Parathyroid adenoma (tissue), 2 donors: ENCODE measurements around the gene PIAS1.
"Not testable (repeated sequence)": the region's sequence is repeated elsewhere in the genome, so short reads cannot be mapped to it uniquely, and the experiment has no call there.

ENCODE experiments used
- H2AFZ ChIP-seq: fragments of 300-600 bp; sonication (generic); one replicate; pipeline ENCODE4 v1.7.0; 2017; ENCODE audit warnings: antibody characterized with exemption, mild to moderate bottlenecking
- H3K27ac ChIP-seq: fragments of 300-600 bp; sonication (generic); one replicate; pipeline ENCODE4 v1.7.0; 2017
- H3K27me3 ChIP-seq: fragments of 300-600 bp; sonication (generic); one replicate; pipeline ENCODE4 v1.7.0; 2017; ENCODE audit warnings: low read length; ENCODE audit not compliant: control insufficient read depth, insufficient read depth
- H3K36me3 ChIP-seq: fragments of 300-600 bp; sonication (generic); one replicate; pipeline ENCODE4 v1.7.0; 2017; ENCODE audit warnings: low read length; ENCODE audit not compliant: control insufficient read depth, insufficient read depth
- H3K4me1 ChIP-seq: fragments of 300-600 bp; sonication (generic); one replicate; pipeline ENCODE4 v1.7.0; 2017; ENCODE audit warnings: control low read depth
- H3K4me2 ChIP-seq: fragments of 300-600 bp; sonication (generic); one replicate; pipeline ENCODE4 v1.7.0; 2017; ENCODE audit warnings: low read length
- H3K4me3 ChIP-seq: fragments of 300-600 bp; sonication (generic); one replicate; pipeline ENCODE4 v1.7.0; 2017; ENCODE audit warnings: low read depth, low read length
- H3K79me2 ChIP-seq: fragments of 300-600 bp; sonication (generic); one replicate; pipeline ENCODE4 v1.7.0; 2017; ENCODE audit warnings: control low read depth
- H3K9ac ChIP-seq: fragments of 300-600 bp; sonication (generic); one replicate; pipeline ENCODE4 v1.7.0; 2017; ENCODE audit warnings: mild to moderate bottlenecking
- H3K9me3 ChIP-seq: fragments of 300-600 bp; sonication (generic); one replicate; pipeline ENCODE4 v1.7.0; 2017; ENCODE audit warnings: low read length; ENCODE audit not compliant: control insufficient read depth
- CTCF ChIP-seq: fragments of 300-600 bp; sonication (generic); IDR thresholded peaks from one replicate; pipeline ENCODE4 v1.7.0; 2017; ENCODE audit warnings: antibody characterized with exemption, mild to moderate bottlenecking
- donor health status: primary hyperparathyroidism.

PIAS1 gene

DNA sequence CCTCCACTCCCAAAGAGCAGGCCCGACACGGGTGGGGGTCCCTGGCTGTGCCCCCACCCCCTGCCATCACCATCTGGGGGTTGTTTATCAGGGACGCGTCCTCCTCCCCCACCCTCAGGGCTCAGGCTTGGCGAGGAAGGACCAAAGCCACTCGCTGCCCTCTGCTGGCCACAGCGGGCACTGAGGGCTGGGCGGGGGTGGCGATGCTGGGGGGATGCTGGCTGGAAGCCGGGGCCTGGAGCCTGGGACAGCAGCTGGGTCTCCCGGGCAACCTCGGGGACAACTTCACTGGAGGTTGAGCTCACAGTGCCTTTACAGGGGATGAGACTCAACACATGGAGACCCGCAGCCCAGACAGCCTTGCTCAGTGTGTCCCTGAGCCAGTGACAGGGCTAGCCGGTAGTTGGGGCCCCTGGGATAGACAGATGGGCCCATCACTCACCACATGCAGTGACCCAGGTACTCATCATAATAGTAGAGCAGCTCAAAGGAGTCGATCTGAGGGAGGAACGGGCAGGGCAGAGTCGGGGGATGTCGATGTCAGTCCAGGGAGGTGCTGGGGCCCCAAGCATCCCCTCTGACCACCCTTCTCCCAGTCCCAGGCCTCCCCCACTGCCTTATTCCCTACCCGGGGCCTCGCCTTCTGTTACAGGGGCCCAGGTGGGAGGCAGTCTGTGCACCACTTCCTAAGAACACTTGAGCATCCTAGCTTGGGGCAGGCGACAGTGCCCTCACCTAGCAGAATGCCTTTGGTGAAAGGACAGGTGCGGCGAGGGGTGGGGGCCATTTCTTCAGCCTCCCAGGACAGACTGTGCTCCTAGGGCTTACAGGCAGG, 156.9 kb downstream of the PIAS1 start:
- Histone ChIP-seq H3K27ac (no peak overlapping the region), H3K36me3 (no peaks in the 10 kb centered on the region), H3K9me3 (no peaks in the 10 kb centered on the region), H3K4me2 (no peak overlapping the region), H3K9ac (no peak overlapping the region), H3K4me3 (no peak overlapping the region), H2AFZ (no peak overlapping the region), H3K79me2 (no peaks in the 10 kb centered on the region), H3K27me3 (no peaks in the 10 kb centered on the region), H3K4me1 (no peaks in the 10 kb centered on the region)
- TF ChIP-seq CTCF, result peak; percentile 50

GRCh38 chr15:68211656-68212320, 157.7 kb downstream of the PIAS1 start:
- Histone ChIP-seq H3K27me3 (no peaks in the 10 kb centered on the region), H3K9me3 (no peaks in the 10 kb centered on the region), H3K4me2 (no peak overlapping the region), H3K79me2 (no peaks in the 10 kb centered on the region), H3K4me1 (no peaks in the 10 kb centered on the region), H2AFZ (no peak overlapping the region), H3K27ac (no peak overlapping the region), H3K36me3 (no peaks in the 10 kb centered on the region), H3K4me3 (no peak overlapping the region), H3K9ac (no peak overlapping the region)
- no peak for TF ChIP-seq CTCF

DNA sequence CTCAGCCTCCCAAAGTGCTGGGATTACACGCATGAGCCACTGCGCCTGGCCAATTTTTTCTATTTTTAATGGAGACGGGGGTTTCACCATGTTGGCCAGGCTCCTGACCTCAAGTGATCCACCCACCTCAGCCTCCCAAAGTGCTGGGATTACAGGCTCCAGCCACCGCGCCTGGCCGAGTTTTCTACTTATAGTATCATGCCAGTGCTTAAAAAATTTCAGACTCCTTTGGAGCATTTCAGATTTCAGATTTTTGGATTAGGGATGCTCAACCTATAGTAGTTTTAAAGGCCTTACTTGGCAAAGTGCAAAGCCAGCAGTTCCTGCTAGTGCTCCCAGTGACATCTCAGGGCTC, 159.4 kb downstream of the PIAS1 start:
- H3K9ac ChIP-seq, H2AFZ ChIP-seq, H3K4me1 ChIP-seq, H3K4me2 ChIP-seq, H3K4me3 ChIP-seq, H3K36me3 ChIP-seq, H3K27ac ChIP-seq, H3K9me3 ChIP-seq, H3K27me3 ChIP-seq, H3K79me2 ChIP-seq: not testable (repeated sequence)

GRCh38 chr15:68213991-68214837, 160.1 kb downstream of the PIAS1 start:
- no peak overlapping the region for H3K4me2 ChIP-seq
- TF ChIP-seq CTCF, result no peak
- no peak overlapping the region for H2AFZ ChIP-seq
- no peaks in the 10 kb centered on the region for H3K4me1 ChIP-seq
- H3K9ac ChIP-seq, result no peak overlapping the region
- no peak overlapping the region for H3K27ac ChIP-seq
- H3K9me3 ChIP-seq, result no peaks in the 10 kb centered on the region
- no peak overlapping the region for H3K4me3 ChIP-seq
- H3K36me3 ChIP-seq, result no peaks in the 10 kb centered on the region
- no peaks in the 10 kb centered on the region for H3K79me2 ChIP-seq
- H3K27me3 ChIP-seq, result no peaks in the 10 kb centered on the region

GRCh38 chr15:68214838-68215254, 160.7 kb downstream of the PIAS1 start:
- H3K36me3 ChIP-seq, result no peaks in the 10 kb centered on the region

More at GRCh38 chr15:68214838-68215254, 160.7 kb downstream of the PIAS1 start:
- Histone ChIP-seq H3K4me3 (no peak overlapping the region), H3K9ac (no peak overlapping the region), H3K4me1 (no peaks in the 10 kb centered on the region), H3K27ac (no peak overlapping the region), H3K79me2 (no peaks in the 10 kb centered on the region), H3K9me3 (no peaks in the 10 kb centered on the region), H2AFZ (no peak overlapping the region), H3K27me3 (no peaks in the 10 kb centered on the region), H3K4me2 (no peak overlapping the region)
- TF ChIP-seq CTCF, result no peak
